ENCODE data around the gene AFAP1L1.

Gene AFAP1L1

DNA sequence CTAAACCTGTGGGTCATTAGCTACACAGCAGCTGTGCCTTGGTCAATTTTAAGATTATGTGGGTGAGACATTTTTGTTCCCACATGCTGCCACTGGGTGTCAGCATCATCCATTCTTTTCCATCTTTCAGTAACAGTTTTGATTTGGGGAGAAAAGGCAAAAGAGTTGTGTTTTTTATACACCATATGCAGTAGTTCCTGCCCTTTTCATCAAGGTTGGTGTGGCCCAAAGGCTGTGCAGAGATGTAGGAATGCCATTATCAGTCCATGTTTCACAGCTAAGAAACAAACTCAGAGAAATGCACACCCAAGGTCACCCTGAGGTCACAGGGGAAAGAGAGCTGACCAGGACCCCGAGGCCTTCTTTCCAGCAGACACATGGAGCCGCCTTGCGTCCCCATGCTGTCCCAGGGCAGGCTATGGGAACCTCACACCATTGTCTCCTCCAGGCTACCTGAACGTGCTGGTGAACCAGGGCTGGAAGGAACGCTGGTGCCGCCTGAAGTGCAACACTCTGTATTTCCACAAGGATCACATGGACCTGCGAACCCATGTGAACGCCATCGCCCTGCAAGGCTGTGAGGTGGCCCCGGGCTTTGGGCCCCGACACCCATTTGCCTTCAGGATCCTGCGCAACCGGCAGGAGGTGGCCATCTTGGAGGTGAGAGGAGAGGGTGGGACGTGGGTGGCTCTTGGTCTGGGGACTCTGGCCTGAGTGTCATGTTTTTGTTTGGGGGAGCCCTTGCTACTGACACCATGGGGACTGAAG lies 45.8 kb downstream of the AFAP1L1 start:
- no peak for DNase-seq

DNA sequence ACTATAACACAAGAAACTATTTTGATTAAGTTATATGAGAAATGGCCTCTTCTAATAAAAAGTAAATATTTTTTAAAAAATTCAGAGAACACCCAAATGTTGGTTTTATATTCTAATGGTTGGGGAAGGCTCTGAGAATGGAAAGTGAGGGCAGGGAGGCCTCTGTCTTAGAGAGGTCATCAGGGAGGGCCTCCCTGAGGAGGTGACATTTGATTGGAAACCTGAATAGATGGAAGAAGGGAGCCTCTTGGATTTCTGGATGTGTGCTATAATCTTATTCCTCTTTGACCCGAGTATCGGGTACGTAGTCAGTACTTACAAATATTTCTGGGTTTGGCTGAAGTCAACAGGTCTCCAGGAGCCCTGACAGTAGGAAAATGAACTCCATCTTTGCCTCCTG lies 47.5 kb downstream of the AFAP1L1 start:
- DNase-seq = no peak

DNA sequence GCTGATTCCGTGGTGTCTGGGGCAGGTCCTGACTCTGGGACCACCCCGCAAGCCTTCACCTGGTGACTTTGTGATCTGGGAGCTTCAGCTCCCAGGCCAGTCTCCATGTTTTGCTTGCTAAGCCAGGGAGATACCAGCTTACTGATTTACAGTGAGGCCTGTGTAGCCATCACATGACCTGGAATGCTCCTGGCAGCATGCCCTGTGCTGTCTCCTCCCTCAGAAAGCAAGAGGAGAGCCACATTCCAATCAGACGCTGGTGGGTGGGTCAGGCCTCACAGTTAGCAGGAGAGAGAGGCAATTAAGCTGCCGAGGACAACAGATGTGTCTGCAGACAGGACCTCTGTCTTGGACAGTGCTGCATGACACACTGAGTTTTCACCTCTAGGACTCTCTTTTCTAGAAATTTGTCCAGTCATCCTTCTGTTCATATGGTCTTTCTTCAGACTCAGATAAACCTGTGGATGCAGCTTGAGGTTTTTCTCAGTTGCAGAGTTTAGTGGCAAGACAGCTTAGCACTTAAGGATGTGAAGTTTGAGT lies 49.2 kb downstream of the AFAP1L1 start:
- peak; percentile 48 for DNase-seq

DNA sequence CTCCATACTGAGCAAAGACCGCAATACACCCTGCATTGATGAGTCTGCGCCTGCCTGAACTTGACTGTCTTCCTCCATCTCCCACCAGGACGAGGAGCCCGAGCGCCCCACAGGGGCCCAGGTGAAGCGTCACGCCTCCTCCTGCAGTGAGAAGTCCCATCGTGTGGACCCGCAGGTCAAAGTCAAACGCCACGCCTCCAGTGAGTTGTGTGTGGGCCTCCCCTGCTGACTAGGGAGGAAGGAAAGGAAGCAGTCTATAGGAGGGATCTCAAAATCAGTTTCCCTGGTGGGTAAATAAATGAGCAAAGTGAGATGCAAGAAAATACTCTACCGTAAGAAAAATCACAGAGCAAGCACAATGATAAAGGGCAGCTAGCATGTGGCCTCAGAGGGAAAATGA lies 50.9 kb downstream of the AFAP1L1 start:
- no peak for DNase-seq

DNA sequence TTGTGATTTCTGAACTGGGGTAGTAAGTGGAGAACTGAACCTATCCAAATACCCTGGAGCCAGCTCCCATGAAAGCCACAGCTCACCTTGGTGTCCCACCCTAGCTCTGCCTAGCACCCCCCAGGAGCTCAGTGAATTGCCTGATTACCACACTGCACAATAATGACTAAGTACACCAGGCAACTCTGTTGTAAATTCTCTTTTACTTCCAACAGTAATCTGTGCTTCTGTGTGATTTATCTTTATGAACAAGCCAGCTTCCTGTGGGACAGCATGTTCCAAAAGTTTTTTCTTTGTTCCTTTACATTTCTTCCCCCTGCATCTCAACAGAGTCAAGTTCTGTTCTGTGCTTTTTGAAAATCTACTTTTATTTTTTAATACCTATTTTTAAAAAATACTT lies 51.6 kb downstream of the AFAP1L1 start:
- DNase-seq = no peak

DNA sequence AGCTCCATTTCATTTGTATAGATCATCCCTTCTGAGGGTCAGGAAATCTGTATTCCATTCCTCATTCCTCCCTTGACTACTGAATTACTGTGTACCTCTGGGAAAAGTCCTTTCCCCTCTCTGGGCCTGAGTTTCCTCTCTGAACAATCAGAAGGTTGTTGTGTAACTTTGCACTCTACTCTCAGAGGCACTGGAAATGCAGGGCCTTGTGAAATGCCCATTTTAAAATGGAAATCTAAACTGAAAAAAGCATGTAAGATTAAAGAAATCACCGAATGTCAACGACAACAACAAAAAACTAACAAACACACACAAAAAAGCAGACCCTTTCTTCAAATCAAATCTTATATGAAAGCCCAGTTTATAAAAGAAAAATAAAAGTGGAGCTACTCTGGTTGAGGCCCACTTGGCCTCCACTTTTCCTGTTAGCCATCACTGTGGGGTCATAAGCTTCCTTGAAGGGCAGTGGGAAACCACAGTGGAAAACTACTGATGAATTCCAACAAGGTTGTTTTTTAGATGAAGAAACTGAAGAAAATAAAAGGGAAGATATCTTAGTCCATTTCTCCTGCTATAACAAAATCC lies 52.1 kb downstream of the AFAP1L1 start:
- DNase-seq = no peak

DNA sequence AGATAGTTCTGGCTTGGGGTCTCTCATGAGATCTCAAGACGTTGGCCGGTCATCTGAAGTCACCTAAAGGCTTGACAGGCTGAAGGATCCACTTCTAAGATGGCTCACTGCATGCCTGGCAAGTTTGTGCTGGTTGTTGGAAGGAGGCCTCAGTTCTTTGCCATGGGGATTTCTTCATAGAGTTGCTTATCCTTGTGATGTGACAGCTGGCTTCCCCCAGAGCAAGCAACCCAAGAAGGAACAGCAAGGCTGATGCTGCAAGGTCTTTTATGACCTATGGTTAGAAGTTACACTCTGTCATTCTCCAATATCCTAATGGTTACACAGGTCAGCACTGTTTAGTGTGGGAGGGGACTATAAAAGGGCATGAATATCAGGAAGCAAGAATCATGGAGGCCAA lies 53.0 kb downstream of the AFAP1L1 start:
- no peak for DNase-seq

DNA sequence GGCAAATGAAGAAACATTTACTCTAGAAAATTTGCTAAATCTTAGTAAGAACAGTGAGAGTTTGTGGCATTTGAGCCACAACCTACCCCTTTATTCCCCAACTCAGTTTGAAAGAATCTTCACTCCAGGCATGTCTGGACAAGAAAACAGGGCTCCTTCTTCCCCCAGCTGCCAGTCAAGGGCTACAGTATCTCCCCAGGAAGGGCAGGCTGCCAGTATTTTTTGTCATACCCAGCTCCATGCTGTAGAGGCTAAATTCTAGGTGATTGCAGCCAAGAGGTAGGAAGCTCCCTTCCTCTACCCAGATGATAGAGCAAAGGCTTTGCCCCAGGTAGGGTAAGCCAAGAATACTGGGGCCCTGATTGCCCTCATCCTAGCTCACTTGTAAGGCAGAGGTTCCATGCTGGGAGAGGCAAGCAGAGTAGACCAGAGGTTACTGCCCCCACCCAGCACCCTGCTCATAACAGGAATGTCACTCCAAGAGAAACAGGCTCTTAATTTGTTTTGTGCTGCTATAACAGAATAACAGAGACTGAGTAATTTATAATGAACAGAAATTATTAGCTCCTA lies 53.6 kb downstream of the AFAP1L1 start:
- DNase-seq = no peak

DNA sequence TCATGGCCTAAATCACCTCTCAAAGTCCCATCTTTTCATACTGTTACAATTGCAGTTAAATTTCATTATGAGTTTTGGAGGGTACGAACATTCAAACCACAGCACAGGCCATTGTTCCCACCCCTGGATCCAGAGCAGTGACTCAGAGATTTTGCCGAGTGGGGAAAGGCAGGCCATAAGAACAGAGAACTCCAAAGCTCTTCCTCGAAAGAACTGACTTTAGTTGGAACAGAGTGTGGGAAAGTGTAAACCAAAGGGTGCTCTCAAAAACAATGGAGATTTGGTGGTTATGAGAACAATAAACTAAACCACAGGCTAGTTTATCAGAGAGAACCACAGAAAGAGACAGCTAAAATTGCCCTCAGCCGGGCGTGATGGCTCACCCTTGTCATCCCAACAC lies 54.2 kb downstream of the AFAP1L1 start:
- no peak for DNase-seq

DNA sequence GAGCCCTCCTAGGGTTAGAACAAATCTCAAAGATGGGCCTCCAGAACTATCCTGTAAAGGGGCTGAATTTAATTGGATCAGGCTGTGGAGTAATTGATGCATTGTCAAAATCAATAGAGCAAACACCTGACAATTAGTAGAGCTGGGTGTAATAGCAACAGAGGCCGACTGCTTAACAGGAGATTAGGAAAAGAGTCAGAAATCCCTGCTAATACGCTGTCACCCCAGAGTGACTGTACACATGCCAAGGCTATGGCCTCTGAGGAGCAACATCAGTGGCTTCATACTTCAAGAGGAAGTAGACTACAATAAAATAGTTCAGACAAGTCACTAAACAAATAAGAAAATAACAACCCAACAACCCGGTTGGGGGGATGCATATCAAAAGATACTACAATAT lies 55.0 kb downstream of the AFAP1L1 start:
- no peak for DNase-seq

DNA sequence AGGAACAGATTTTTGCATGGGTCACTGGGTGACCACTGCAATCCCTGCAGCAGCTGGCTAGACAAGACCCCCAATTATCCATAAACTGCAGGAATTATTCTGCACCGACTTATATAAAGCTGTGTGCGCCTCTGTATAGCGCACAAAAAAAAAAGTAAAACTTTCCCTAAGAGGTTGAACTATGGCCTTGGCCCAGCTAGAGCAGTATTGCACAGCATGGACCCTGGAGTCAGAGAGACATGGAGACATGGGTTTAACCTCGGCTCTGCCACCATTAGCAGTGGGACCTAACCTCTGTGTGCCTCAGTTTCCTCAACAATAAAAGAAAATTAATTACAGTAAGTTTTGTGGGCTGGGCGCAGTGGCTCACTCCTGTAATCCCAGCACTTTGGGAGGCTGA lies 56.5 kb downstream of the AFAP1L1 start:
- DNase-seq = no peak

DNA sequence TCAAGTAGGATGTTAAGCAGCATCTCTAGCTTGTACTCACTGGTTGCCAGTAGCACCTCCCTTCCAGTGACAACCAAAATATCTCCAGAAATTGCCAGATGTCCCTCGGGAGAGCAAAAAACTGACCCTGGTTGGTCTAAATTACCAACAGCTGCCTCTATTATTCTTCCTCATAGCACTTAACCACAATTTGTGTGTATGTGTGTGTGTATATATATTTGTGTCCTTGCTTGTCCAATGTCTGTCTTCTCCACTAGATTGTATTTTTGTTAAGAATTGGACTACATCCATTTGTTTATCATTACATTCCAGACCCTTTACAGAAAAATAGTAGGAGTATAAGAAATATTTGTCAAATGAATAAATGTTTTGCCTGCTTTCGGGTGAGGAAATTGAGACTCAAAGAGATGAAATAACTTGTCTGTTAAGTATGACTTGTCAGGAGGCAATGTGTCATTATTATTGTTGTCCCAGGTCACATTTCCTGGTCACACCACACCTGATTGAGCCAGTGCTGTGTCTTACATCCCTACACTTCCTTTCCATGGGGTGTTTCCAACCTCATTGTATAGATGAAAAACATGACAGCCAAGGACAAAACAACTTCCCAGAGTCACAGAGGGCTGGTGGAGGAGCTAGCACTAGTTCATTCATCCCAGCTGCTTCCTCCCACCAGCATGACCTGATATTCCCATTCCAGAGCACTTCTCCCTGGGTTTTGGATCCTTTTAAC lies 62.2 kb downstream of the AFAP1L1 start:
- no peak for DNase-seq

DNA sequence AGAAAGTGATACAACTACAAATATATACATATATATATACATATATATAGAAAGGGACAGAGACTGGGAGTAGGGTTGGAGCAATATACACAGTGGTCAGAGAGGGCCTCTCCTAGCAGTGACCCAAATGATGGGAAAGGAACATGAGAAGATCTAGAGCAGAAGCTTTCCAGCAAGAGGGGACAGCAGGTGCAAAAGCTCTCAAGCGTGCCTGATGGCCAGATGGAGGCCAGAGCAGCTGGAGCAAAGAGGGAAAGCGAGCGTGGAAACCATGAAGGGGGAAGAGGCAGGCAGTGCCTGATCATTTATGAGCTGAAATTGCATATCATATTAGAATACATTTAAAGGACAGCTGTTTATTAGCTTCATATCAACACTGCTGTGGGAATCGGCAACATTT lies 66.1 kb downstream of the AFAP1L1 start:
- no peak for DNase-seq

DNA sequence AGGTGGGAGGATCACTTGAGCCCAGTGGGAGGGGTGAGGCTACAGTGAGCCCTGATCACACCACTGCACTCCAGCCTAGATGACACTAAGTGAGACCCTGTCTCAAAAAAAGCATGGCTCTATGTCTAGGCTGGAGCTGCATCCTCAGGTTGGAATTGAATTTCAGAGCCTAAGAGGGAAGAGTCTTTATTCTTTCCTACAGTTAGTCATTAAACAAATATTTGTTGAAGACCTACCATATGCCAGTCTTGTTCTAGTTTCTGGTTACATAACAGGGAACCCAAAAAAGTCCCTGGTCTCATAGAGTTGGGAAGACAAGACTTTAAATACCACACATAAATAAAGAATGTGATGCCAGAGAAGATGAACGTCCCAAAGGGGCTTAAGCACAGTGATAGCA lies 66.7 kb downstream of the AFAP1L1 start:
- DNase-seq = no peak

DNA sequence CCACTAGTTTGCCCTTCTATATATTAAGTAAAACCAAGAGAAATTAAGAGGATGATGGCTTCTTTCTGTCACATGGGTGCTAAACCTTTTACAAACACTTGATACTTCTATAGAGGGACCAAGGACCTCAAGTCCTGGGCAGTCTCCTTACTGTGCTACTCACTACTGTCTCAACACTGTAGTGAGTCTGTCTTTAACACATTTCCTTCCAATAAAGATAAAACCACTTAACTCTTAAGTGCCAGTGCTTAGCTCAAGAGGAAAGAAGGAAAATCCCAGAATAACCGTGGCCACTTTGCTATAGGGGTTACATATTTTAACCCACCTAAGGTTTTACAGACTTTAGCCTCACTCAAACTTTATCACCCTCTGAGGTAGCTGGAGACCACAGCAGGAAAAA lies 69.3 kb downstream of the AFAP1L1 start:
- DNase-seq = no peak

DNA sequence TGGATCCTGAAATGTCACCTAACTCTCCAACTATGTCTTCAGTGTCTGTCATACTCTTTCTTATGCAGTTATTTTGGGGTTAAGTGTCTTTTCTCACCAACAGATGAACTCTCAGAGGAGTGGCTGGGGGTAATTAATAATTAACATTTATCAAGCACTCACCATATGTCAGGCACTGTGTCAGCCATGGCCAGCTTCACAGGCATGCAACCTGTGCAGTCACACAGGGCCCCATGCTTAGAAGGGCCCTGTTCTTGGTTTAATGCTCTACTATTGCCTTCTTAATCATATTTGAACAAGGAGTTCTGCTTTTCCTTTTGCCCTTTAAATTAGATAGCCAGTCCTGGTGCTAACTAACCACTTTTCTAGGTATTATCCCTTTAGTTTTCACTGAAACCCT lies 70.2 kb downstream of the AFAP1L1 start:
- no peak for DNase-seq

DNA sequence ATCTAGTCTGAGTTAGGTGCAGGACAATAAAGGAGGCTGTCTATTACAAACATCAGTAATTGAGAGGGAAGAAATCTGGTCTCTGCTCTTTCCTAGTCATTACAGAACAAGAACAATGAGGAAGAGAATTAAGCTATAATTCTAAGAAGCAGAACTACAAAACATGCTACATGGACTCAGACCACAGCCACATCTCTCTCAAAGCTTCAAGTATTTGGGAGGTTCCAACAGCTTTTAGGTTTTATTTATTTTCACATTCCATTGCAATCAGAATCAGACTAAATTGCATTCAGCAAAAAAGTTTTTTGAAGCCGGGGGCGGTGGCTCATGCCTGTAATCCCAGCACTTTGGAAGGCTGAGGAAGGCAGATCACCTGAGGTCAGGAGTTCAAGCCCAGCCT lies 72.5 kb downstream of the AFAP1L1 start:
- DNase-seq = no peak

DNA sequence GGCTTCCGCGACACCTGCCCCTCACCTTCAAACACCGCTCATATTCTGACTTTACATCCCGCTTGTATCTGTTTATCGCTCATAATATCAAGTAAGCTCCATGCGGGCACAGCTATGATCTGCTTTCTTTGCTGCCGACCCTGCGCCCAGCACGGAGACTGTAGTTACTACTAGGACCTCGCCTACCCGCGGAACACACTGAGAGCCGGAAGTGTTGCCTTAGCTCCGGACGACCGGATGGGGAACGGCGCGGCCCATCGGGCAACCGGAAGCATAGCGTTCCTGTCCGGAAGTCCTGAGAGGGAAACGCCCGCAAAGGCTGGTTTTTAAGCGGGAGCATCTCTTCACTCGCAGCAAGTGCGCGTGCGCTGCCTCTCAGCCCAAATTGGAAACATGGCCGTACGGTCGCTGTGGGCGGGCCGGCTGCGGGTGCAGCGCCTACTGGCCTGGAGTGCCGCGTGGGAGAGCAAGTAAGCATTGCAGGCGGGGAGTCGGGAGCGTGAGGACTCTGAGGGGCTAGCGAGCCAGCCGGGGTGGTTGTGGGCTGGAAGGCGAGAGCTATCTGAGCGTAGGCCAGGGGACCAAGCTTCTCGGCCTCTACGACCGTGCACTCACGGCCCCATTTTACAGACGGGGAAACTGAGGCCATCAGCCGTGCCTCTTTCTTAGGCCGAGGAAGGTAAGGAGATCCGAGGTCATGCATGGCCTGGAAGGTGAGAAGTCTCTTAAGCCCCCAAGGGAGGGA lies 73.7 kb downstream of the AFAP1L1 start, which contains the start of gene GRPEL2:
Gene GRPEL2, plus strand, starts transcription at position 353 of the 745 bp plus-strand sequence. Its CDS starts 41 bp downstream, at position 394.
- peak; percentile 86 for DNase-seq

DNA sequence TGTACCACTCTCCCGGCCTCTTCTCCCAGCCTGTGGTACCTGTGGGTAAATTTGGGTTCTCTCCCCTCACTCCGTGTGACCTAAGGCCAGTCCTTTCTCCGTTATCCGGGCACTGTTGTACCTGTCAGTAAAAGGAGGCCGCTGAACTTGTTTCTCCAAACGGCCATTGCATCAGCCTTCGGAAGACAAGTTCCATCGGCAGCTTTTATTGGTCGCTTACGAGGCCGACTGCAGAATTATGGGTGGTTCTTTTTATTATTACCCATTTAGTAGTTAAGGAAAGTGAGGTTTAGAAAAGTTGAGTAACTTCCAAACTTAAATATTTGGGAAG lies 74.2 kb downstream of the AFAP1L1 start:
- DNase-seq = no peak

DNA sequence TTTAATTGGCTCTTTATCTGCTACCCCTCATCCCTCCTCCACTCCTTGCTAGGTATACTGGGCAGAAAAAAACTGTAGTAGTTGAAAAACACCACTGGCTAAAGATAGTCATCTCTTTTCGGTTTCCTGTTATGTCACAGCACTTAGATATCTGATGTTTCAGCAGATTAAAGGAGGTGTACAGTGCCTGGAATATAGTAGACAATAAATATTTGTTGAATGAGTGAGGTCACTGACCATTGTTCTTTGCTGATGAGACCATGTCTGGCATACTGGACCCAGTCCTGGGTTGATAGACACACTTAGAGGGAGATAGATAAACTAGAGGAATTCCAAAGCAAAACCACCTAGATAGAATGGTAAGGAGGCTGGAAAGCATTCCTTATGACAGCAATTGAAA lies 76.9 kb downstream of the AFAP1L1 start:
- no peak for DNase-seq

DNA sequence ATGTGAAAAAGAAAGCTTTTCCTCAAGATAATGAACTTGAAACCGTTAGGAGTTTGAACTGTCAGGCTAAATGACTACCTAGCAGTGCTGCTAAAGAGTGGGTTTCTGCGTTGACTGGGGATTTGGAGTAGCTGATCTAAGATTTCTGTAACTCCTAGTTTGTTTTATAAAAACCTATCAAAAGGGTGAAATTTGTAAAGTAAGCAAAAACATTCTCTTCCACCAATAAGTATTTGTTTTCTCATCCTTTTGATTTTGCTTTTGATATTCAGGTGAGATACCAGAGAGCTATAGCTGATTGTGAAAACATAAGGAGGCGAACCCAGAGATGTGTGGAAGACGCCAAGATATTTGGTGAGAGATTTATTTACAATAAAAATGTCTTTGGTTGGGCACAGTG lies 77.7 kb downstream of the AFAP1L1 start:
- DNase-seq = no peak

DNA sequence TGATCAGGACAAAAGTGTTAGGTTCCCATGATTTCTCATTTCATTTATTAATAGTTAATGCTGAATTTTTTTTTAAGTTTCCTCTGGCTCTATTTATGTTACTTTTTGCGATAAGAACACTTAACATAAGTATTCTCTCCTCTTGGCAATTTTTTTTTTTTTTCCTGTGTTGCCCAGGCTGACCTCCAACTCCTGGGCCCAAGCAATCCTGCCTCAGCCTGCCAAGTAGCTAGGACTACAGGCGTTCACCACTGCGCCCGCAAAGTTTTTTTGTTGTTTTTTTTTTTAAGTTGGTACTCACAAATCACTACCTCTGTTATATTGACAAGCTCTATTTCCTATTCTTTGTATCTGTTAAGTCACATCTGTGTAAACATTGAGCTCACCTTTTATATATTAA lies 80.5 kb downstream of the AFAP1L1 start:
- no peak for DNase-seq

DNA sequence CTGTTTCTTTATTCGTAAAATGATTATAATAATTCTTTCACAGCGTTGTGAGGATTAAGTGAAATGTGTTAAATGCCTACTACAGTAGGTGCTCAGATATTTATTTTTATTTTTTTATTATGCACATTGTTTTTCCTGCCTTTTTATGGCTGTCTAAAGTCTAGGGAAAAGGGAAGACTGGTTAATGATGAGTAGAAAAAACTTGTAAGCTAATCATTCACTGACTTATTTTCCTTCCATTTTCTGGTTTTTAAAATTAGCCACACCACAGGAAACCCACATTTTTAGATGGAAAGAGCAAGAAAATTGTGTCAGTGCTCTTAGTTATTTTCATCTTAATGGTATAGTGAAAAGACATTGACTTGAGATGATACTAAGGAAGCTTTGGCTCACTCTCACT lies 82.3 kb downstream of the AFAP1L1 start:
- DNase-seq = no peak

Measured in NCI-H2107 (cell line).